Liver (tissue), 9 donors: ENCODE measurements around the gene TP73. TPM values are rescaled to one million over a fixed set of nuclear protein-coding genes. Genes with fewer than 3 reads are reported as not detected.

Experiments
- DNase-seq: peaks from one replicate; pipeline ENCODE4 v3.0.0-alpha.2; 2017; ENCODE audit warnings: low spot score
- H3K27ac ChIP-seq, 2 donors: one replicate each; pipeline ENCODE4 v1.7.0; 2013; ENCODE audit warnings: inconsistent platforms in 2 of 2, low read length in 2 of 2, control low read depth in 1 of 2, low read depth in 1 of 2, mild to moderate bottlenecking in 1 of 2
- H3K27me3 ChIP-seq, 4 donors: one replicate each; pipeline versions ENCODE4 v1.6.1 to v1.7.0; 2013; ENCODE audit warnings: low read length in 3 of 4, inconsistent platforms in 1 of 4, mild to moderate bottlenecking in 1 of 4, moderate library complexity in 1 of 4; ENCODE audit not compliant: control insufficient read depth in 4 of 4, insufficient read depth in 4 of 4
- H3K36me3 ChIP-seq, 4 donors: one replicate each; pipeline versions ENCODE4 v1.6.1 to v1.7.0; 2013; ENCODE audit warnings: low read length in 3 of 4, mild to moderate bottlenecking in 3 of 4, low read depth in 1 of 4, moderate library complexity in 1 of 4; ENCODE audit not compliant: control insufficient read depth in 4 of 4, insufficient read depth in 3 of 4
- H3K4me1 ChIP-seq, 4 donors: one replicate each; pipeline versions ENCODE4 v1.6.1 to v1.7.0; 2013; ENCODE audit warnings: low read length in 3 of 4, mild to moderate bottlenecking in 3 of 4, moderate library complexity in 1 of 4; ENCODE audit not compliant: control insufficient read depth in 4 of 4, insufficient read depth in 4 of 4
- H3K4me3 ChIP-seq, 3 donors: one replicate each; pipeline versions ENCODE4 v1.6.1 to v1.7.0; 2013; ENCODE audit warnings: low read length in 3 of 3, control low read depth in 1 of 3, low read depth in 1 of 3, mild to moderate bottlenecking in 1 of 3
- H3K9ac ChIP-seq, 2 donors: one replicate each; pipeline ENCODE4 v1.7.0; 2013; ENCODE audit warnings: low read length in 2 of 2, mild to moderate bottlenecking in 2 of 2, moderate library complexity in 2 of 2, control low read depth in 1 of 2, low read depth in 1 of 2
- H3K9me3 ChIP-seq, 4 donors: one replicate each; pipeline versions ENCODE4 v1.6.1 to v1.7.0; 2013; ENCODE audit warnings: low read length in 3 of 4; ENCODE audit not compliant: control insufficient read depth in 4 of 4
- EGR1 ChIP-seq, 2 donors: IDR thresholded peaks; 2 replicates each; pipeline ENCODE4 v1.6.1; 2016 to 2018; ENCODE audit warnings: antibody characterized with exemption in 2 of 2, low read depth in 2 of 2
- FOXA1 ChIP-seq: IDR thresholded peaks from 2 replicates; pipeline ENCODE4 v1.6.1; 2016; ENCODE audit warnings: antibody characterized with exemption
- FOXA2 ChIP-seq: IDR thresholded peaks from 2 replicates; pipeline ENCODE4 v1.6.1; 2016; ENCODE audit warnings: antibody characterized with exemption
- GABPA ChIP-seq, 2 donors: IDR thresholded peaks in 1 of 2; conservative IDR thresholded peaks in 1 of 2; 2 replicates each; pipeline ENCODE4 v1.6.1; 2016; ENCODE audit warnings: antibody characterized with exemption in 2 of 2, mild to moderate bottlenecking in 1 of 2, moderate library complexity in 1 of 2
- HNF4A ChIP-seq, 2 donors: conservative IDR thresholded peaks; 2 replicates each; pipeline ENCODE4 v1.6.1; 2016; ENCODE audit warnings: antibody characterized with exemption in 2 of 2, mild to moderate bottlenecking in 2 of 2
- JUND ChIP-seq, 2 donors: IDR thresholded peaks; 2 replicates each; pipeline ENCODE4 v1.6.1; 2016; ENCODE audit warnings: antibody characterized with exemption in 2 of 2
- NR2F2 ChIP-seq: IDR thresholded peaks from 2 replicates; pipeline ENCODE4 v1.6.1; 2016; ENCODE audit warnings: antibody characterized with exemption
- RAD21 ChIP-seq, 2 donors: IDR thresholded peaks; 2 replicates each; pipeline ENCODE4 v1.6.1; 2016; ENCODE audit warnings: antibody characterized with exemption in 2 of 2, mild to moderate bottlenecking in 2 of 2
- REST ChIP-seq: IDR thresholded peaks from 2 replicates; pipeline ENCODE4 v1.6.1; 2016; ENCODE audit warnings: antibody characterized with exemption, mild to moderate bottlenecking
- RXRA ChIP-seq, 2 donors: IDR thresholded peaks; 2 replicates each; pipeline ENCODE4 v1.6.1; 2017 to 2018; ENCODE audit warnings: antibody characterized with exemption in 2 of 2, mild to moderate bottlenecking in 1 of 2
- SP1 ChIP-seq: IDR thresholded peaks from 2 replicates; pipeline ENCODE4 v1.6.1; 2018; ENCODE audit warnings: antibody characterized with exemption, mild to moderate bottlenecking
- TAF1 ChIP-seq: conservative IDR thresholded peaks from 2 replicates; pipeline ENCODE4 v1.6.1; 2016; ENCODE audit warnings: antibody characterized with exemption, mild to moderate bottlenecking
- YY1 ChIP-seq: IDR thresholded peaks from 2 replicates; pipeline ENCODE4 v1.6.1; 2016; ENCODE audit warnings: antibody characterized with exemption, mild to moderate bottlenecking
- ZBTB33 ChIP-seq: IDR thresholded peaks from 2 replicates; pipeline ENCODE4 v1.6.1; 2016; ENCODE audit warnings: antibody characterized with exemption
- WGBS: extraction: QIAGEN DNeasy Blood & Tissue Kit; methylation state at CpG from one replicate; pipeline ENCODE4 v1.1.7; 2013; 5-methylcytosine and 5-hydroxymethylcytosine counted together
- polyA plus RNA-seq, 2 donors: library from polyadenylated mRNA; stranded (reverse) in 1 of 2; unstranded in 1 of 2; fragments of 200-250 nt in 1 of 2; fragments of >200 nt in 1 of 2; fragmentation: Nextera tagmentation in 1 of 2; extraction: Ambion mirVana in 1 of 2; gene quantifications; one replicate each; pipeline versions ENCODE4 v1.2.1 to v1.2.3, GENCODE V29; 2013 to 2015
- total RNA-seq, 2 donors: library from RNA; depleted of rRNA; stranded (reverse); fragments of >200 nt; gene quantifications; one replicate each; pipeline ENCODE4 v1.2.3, GENCODE V29; 2014
- TF ChIP-seq, protein P1 (sequence below): IDR thresholded peaks from 2 replicates; pipeline ENCODE4 v1.6.1; 2016; ENCODE audit warnings: antibody characterized with exemption
- TF ChIP-seq, protein P2 (sequence below): fragments of 150-350 bp; IDR thresholded peaks from 2 replicates; pipeline ENCODE4 v1.5.1; 2017; ENCODE audit warnings: improper control_type of control experiment, low read depth, low read length; ENCODE audit not compliant: missing input control
- TF ChIP-seq, protein P3 (sequence below): IDR thresholded peaks from 2 replicates; pipeline ENCODE4 v1.6.1; 2016; ENCODE audit warnings: antibody characterized with exemption
- donor health status: healthy.
- donor health status: healthy.
- donor health status: healthy.
- donor health status: healthy.
- donor health status: healthy.

Gene TP73
- total and polyA plus RNA-seq, 4 donors, result 0.08 to 0.29 (median 0.18) TPM

DNA sequence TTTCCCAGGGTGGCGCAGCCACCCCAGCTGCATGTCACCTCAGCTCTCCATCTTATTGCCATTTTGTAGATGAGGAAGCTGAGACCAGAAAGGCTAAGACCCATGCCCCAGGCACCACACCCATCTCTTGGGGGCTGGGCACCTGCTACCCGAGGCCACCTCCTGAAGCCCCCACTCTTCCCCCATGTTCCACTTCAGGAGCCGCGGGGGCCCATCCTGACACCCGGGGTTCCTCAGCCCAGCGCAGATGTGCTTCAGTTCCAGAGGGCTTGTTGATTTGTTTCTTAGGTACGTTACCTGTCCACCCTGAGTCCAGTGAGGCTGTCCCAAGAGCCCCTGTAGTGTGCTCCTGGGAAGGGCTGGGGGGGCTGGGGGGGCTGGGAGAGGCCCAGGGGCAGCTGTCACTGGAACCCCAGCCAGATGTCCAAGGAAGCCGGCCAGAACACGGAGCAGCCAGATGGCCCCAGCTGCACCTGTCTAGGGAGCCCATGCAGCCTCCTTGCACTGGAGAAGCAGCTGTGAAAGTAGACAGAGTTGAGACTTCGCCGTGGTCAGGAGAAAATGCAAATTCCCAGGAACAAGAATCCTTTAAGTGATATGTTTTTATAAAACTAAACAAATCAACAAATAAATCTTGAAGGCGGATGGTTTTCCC is 82.8 kb downstream of the TP73 start:
- H3K36me3 ChIP-seq, result peaks cover 1 to 28% (median 8%) of the 10 kb centered on the region in 4 donors
- DNase-seq, result no peak
- H3K9ac ChIP-seq, result no peak overlapping the region
- H3K27me3 ChIP-seq, result no peaks in the 10 kb centered on the region
- peaks cover 1 to 19% (median 13%) of the 10 kb centered on the region in 4 donors for H3K4me1 ChIP-seq
- no peaks in the 10 kb centered on the region for H3K9me3 ChIP-seq
- no peak overlapping the region for H3K27ac ChIP-seq
- WGBS, result 93% methylated on average over 12 of the region's 12 CpGs
- TF ChIP-seq EGR1 (IDR thresholded peaks at IDR 0.05; ENCODE audit: low read depth in 2 of 2), result no peak
- no peak overlapping the region for H3K4me3 ChIP-seq

DNA sequence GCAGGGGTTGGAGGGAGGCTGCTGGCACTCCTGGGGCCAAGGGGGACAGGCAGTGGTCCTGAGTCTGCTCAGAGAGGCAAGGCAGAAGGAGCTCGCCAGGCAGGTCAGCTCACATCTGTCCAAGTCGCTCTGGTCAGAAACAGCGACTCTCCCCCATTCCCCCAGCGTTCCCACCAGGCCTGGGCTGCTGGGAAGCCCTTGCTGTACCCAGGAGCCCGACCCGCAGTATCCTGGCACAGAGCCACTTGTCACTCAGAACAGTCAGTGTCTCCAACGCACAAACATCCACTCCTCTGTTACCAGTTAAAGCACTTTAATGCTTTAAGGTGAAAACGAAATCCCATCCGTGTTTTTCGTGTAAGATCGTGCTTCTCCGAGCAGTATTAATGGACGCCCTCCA is 83.4 kb downstream of the TP73 start:
- Histone ChIP-seq H3K4me3 (no peak overlapping the region), H3K9ac (no peak overlapping the region), H3K27ac (no peak overlapping the region), H3K9me3 (no peaks in the 10 kb centered on the region), H3K27me3 (no peaks in the 10 kb centered on the region), H3K36me3 (peaks cover 1 to 28% (median 8%) of the 10 kb centered on the region in 4 donors), H3K4me1 (peaks cover 3 to 20% (median 16%) of the 10 kb centered on the region in 4 donors)
- WGBS, result 89% methylated on average over 13 of the region's 13 CpGs
- DNase-seq, result no peak
- TF ChIP-seq HNF4A (conservative IDR thresholded peaks at IDR 0.05) (no peak), YY1 (no peak), RAD21 (IDR thresholded peaks at IDR 0.05) (no peak), SP1 (no peak), NR2F2 (no peak), TAF1 (no peak)

DNA sequence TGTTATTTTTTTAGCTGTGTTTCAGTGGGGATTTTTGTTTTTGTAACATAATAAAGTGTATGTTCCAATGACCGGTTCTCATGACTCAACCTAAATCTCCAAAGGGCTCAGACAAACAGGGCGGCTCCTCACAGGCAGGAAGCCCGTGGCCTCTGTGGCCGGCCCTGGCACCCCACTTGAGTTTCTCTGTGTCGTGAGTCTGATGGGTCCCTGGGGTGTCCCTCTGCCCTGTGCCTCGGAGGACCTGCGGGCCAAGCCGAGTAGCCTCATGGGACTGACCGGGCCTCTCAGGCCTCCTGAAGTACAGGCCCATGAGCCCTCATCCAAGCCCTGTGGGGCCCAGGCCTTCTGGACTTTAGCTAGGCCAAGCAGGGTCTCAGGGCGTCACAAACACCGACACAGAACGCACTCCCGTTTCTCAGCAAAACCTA is 83.8 kb downstream of the TP73 start:
- peaks cover 5 to 21% (median 16%) of the 10 kb centered on the region in 4 donors for H3K4me1 ChIP-seq
- H3K4me3 ChIP-seq, result no peak overlapping the region
- TF ChIP-seq REST (no peak), FOXA2 (no peak), HNF4A (conservative IDR thresholded peaks at IDR 0.05) (no peak), ZBTB33 (no peak), NR2F2 (no peak), GABPA (IDR thresholded peaks at IDR 0.05 in 1 of 2, conservative IDR thresholded peaks at IDR 0.05 in 1 of 2) (no peak), FOXA1 (no peak), RXRA (IDR thresholded peaks at IDR 0.05) (no peak), TAF1 (no peak), JUND (IDR thresholded peaks at IDR 0.05) (no peak)
- TF ChIP-seq, protein P1, sequence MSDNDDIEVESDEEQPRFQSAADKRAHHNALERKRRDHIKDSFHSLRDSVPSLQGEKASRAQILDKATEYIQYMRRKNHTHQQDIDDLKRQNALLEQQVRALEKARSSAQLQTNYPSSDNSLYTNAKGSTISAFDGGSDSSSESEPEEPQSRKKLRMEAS, result no peak
- TF ChIP-seq, protein P2, sequence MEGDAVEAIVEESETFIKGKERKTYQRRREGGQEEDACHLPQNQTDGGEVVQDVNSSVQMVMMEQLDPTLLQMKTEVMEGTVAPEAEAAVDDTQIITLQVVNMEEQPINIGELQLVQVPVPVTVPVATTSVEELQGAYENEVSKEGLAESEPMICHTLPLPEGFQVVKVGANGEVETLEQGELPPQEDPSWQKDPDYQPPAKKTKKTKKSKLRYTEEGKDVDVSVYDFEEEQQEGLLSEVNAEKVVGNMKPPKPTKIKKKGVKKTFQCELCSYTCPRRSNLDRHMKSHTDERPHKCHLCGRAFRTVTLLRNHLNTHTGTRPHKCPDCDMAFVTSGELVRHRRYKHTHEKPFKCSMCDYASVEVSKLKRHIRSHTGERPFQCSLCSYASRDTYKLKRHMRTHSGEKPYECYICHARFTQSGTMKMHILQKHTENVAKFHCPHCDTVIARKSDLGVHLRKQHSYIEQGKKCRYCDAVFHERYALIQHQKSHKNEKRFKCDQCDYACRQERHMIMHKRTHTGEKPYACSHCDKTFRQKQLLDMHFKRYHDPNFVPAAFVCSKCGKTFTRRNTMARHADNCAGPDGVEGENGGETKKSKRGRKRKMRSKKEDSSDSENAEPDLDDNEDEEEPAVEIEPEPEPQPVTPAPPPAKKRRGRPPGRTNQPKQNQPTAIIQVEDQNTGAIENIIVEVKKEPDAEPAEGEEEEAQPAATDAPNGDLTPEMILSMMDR, result no peak
- TF ChIP-seq, protein P3, sequence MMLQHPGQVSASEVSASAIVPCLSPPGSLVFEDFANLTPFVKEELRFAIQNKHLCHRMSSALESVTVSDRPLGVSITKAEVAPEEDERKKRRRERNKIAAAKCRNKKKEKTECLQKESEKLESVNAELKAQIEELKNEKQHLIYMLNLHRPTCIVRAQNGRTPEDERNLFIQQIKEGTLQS, result no peak
- no peaks in the 10 kb centered on the region for H3K27me3 ChIP-seq
- 95% methylated on average over 13 of the region's 13 CpGs for WGBS
- no peak overlapping the region for H3K27ac ChIP-seq
- H3K9me3 ChIP-seq, result no peaks in the 10 kb centered on the region
- no peak overlapping the region for H3K9ac ChIP-seq
- no peak for DNase-seq
- peaks cover 1 to 28% (median 8%) of the 10 kb centered on the region in 4 donors for H3K36me3 ChIP-seq
